Ishikawa (cell line): ENCODE measurements around the gene OPCML.

Experiments used
- CEBPB ChIP-seq: IDR thresholded peaks from 2 replicates; pipeline ENCODE4 v1.6.1; 2012
- CREB1 ChIP-seq: IDR thresholded peaks from 2 replicates; pipeline ENCODE4 v1.6.1; 2012; ENCODE audit warnings: low read depth
- EGR1 ChIP-seq: IDR thresholded peaks from 2 replicates; pipeline ENCODE4 v1.6.1; 2012
- EP300 ChIP-seq: IDR thresholded peaks from 2 replicates; pipeline ENCODE4 v1.6.1; 2012; ENCODE audit warnings: borderline replicate concordance
- FOXM1 ChIP-seq: IDR thresholded peaks from 2 replicates; pipeline ENCODE4 v1.6.1; 2012; ENCODE audit warnings: low read depth, borderline replicate concordance
- NFIC ChIP-seq: IDR thresholded peaks from 2 replicates; pipeline ENCODE4 v1.6.1; 2012
- RAD21 ChIP-seq: IDR thresholded peaks from 2 replicates; pipeline ENCODE4 v1.6.1; 2012; ENCODE audit warnings: low read depth
- REST ChIP-seq: IDR thresholded peaks from 2 replicates; pipeline ENCODE4 v1.6.1; 2012; ENCODE audit warnings: low read depth, mild to moderate bottlenecking
- TAF1 ChIP-seq: IDR thresholded peaks from 2 replicates; pipeline ENCODE4 v1.6.1; 2012; ENCODE audit warnings: low read depth, mild to moderate bottlenecking
- TCF12 ChIP-seq: IDR thresholded peaks from 2 replicates; pipeline ENCODE4 v1.6.1; 2012; ENCODE audit warnings: low read depth
- TEAD4 ChIP-seq: IDR thresholded peaks from 2 replicates; pipeline ENCODE4 v1.6.1; 2012
- USF1 ChIP-seq: IDR thresholded peaks from 2 replicates; pipeline ENCODE4 v1.6.1; 2012
- YY1 ChIP-seq: IDR thresholded peaks from 2 replicates; pipeline ENCODE4 v1.6.1; 2012; ENCODE audit warnings: low read depth
- ZBTB7A ChIP-seq: IDR thresholded peaks from 2 replicates; pipeline ENCODE4 v1.6.1; 2012; ENCODE audit warnings: low read depth
- TF ChIP-seq, protein P1 (sequence below): IDR thresholded peaks from 2 replicates; pipeline ENCODE4 v1.6.1; 2012

The OPCML gene

DNA sequence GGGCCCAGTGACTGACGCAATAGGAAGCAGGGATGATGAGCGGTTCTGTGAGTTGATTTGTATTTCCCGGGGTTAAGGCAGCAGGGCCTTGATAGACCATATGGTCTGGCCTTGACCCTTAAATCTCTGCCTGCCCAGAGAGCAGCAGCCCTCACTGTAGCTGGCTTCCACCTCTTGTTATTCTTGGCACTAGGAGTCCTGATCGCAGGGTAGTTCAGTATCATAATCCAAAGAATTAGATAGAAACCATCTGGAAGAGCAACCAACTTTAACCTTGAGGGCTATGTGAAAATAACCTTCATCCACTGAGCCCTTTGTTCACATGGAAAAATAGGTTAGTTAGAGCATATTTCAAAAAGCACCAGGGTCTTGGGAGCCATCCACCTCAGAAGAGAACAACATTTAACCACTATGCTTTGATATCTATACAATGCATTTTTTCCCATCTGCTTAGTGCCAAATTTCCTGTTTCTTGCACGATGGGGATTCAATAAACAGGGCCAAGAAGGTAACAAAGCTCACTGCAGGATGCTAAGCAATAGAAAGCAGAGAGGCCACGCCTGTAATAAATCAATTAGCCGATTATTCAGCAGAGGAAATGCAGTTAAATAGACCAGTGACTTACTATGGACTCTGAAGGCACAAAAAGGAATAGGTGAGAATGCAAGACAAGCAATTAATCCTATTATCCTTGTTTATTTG, 761.3 kb downstream of the OPCML start:
- TF ChIP-seq, protein P1, sequence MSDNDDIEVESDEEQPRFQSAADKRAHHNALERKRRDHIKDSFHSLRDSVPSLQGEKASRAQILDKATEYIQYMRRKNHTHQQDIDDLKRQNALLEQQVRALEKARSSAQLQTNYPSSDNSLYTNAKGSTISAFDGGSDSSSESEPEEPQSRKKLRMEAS: no peak
- TF ChIP-seq RAD21 (no peak), CEBPB (no peak), ZBTB7A (no peak), TAF1 (no peak), CREB1 (no peak), TCF12 (no peak), TEAD4 (no peak)

GRCh38 chr11:132763503-132763902, 768.8 kb downstream of the OPCML start:
- TF ChIP-seq FOXM1: no peak
- no peak for TF ChIP-seq USF1
- no peak for TF ChIP-seq EP300
- no peak for TF ChIP-seq CREB1
- TF ChIP-seq NFIC: no peak
- no peak for TF ChIP-seq TEAD4
- no peak for TF ChIP-seq TAF1
- TF ChIP-seq EGR1: no peak

- TF ChIP-seq USF1 (no peak), ZBTB7A (no peak), NFIC (no peak), CREB1 (no peak), FOXM1 (no peak), EP300 (no peak), TAF1 (no peak), EGR1 (no peak), TEAD4 (no peak), TCF12 (no peak), YY1 (no peak), CEBPB (no peak), RAD21 (no peak)
- TF ChIP-seq, protein P1: no peak
These were observed 776.4 kb downstream of the OPCML start for GRCh38 chr11:132755934-132756333.

DNA sequence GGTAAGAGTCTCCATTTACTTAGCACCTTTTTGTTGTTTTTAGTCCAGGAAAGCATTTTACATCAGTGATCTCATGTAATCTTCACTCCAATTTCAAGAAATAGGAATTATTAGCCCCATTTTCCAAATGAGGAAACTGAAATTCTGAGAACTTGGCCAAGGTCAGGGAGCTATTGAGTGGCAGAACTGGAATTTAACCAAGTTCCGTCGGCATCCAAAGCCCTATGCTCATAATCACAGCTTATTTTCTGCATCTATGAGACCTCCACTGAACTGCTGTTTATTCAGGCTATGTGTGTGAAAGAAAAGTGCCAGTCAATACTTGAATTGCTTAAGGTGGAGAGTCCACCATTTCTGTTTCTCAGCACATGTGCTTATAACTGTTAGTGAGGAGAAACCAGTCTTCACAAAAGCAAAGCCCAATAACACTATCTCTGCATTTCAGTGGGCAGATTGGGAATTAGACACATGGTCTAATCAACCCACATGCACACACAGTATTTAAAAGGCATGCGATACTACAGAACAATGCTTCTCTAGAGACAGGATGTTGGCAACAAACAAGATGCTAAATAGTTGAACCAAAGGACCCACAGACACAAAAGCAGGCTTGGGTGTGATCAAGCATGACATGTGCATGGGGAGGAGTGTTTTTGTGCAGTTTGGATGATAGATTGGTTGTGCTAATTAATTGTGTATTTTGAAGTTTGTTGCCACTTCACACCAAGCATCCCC, 780.6 kb downstream of the OPCML start:
- TF ChIP-seq, protein P1: no peak
- TF ChIP-seq CREB1: no peak
- no peak for TF ChIP-seq RAD21
- no peak for TF ChIP-seq TCF12
- TF ChIP-seq REST: no peak
- TF ChIP-seq FOXM1: no peak
- no peak for TF ChIP-seq CEBPB
- TF ChIP-seq TEAD4: no peak
- TF ChIP-seq EP300: no peak
- TF ChIP-seq USF1: no peak
- no peak for TF ChIP-seq TAF1
- TF ChIP-seq ZBTB7A: no peak
- TF ChIP-seq EGR1: no peak
- no peak for TF ChIP-seq YY1
- no peak for TF ChIP-seq NFIC

GRCh38 chr11:132746305-132746704, 786.0 kb downstream of the OPCML start:
- TF ChIP-seq EP300: no peak
- no peak for TF ChIP-seq CREB1
- no peak for TF ChIP-seq RAD21
- TF ChIP-seq TCF12: no peak
- TF ChIP-seq FOXM1: no peak
- TF ChIP-seq REST: no peak
- TF ChIP-seq USF1: no peak
- TF ChIP-seq NFIC: no peak
- no peak for TF ChIP-seq ZBTB7A
- no peak for TF ChIP-seq CEBPB
- no peak for TF ChIP-seq TAF1
- TF ChIP-seq YY1: no peak
- TF ChIP-seq TEAD4: no peak
- no peak for TF ChIP-seq EGR1
- TF ChIP-seq, protein P1: no peak
